Frontal cortex (tissue), 4 donors: ENCODE data around the gene ZFYVE1. TPM values are rescaled to one million over a fixed set of nuclear protein-coding genes. Genes with fewer than 3 reads are reported as not detected.
"Not testable (repeated sequence)": the region's sequence is repeated elsewhere in the genome, so short reads cannot be mapped to it uniquely, and the experiment has no call there.

Experiments
- DNase-seq, 2 donors: peaks; one replicate each; pipeline ENCODE4 v3.0.0; 2012; ENCODE audit warnings: low spot score in 2 of 2
- FAIRE-seq: peaks from 2 replicates; lab custom pipeline; 2012; peaks lifted over from hg19 to GRCh38; lab: Jason Lieb, UNC
- total RNA-seq: library from RNA; depleted of rRNA; stranded (reverse); fragments of >200 nt; gene quantifications from one replicate; pipeline ENCODE4 v1.2.3, GENCODE V29; 2014
- donor health status: control.
- donor health status: control.
- donor health status: control.

The ZFYVE1 gene
- total RNA-seq, 1 donor from 2014 or later: 11.8 TPM

- not testable (repeated sequence) for DNase-seq, FAIRE-seq
Measured at GRCh38 chr14:73004641-73005040, 22.3 kb downstream of the ZFYVE1 start.

GRCh38 chr14:73003681-73004080, 23.2 kb downstream of the ZFYVE1 start:
- FAIRE-seq: no peak
- DNase-seq: no peak

GRCh38 chr14:73000073-73000472, 26.8 kb downstream of the ZFYVE1 start:
- no peak for FAIRE-seq

GRCh38 chr14:72999316-72999715, 27.6 kb downstream of the ZFYVE1 start:
- no peak for FAIRE-seq
- no peak for DNase-seq

More at GRCh38 chr14:73000073-73000472, 26.8 kb downstream of the ZFYVE1 start:
- DNase-seq: no peak

- DNase-seq (no peak), FAIRE-seq (no peak)
Measured at GRCh38 chr14:72998252-72998903, 28.5 kb downstream of the ZFYVE1 start.

- no peak for FAIRE-seq
- no peak for DNase-seq
Measured at GRCh38 chr14:72996916-72997315, 30.0 kb downstream of the ZFYVE1 start.

- DNase-seq (no peak), FAIRE-seq (no peak)
Measured at GRCh38 chr14:72990171-72990570, 36.7 kb downstream of the ZFYVE1 start.

GRCh38 chr14:72986857-72987256, 40.0 kb downstream of the ZFYVE1 start:
- no peak for DNase-seq

GRCh38 chr14:72986214-72986613, 40.7 kb downstream of the ZFYVE1 start:
- FAIRE-seq: no peak
- no peak for DNase-seq

More at GRCh38 chr14:72986857-72987256, 40.0 kb downstream of the ZFYVE1 start:
- no peak for FAIRE-seq

GRCh38 chr14:72982146-72982708, 44.7 kb downstream of the ZFYVE1 start:
- DNase-seq: no peak
- FAIRE-seq: no peak

GRCh38 chr14:72980863-72981262, 46.0 kb downstream of the ZFYVE1 start:
- no peak for FAIRE-seq
- DNase-seq: no peak

- no peak for DNase-seq
- no peak for FAIRE-seq
Measured at GRCh38 chr14:72978856-72979255, 48.0 kb downstream of the ZFYVE1 start.

GRCh38 chr14:72975770-72976169, 51.1 kb downstream of the ZFYVE1 start:
- DNase-seq: no peak
- no peak for FAIRE-seq

GRCh38 chr14:72974661-72975060, 52.2 kb downstream of the ZFYVE1 start:
- FAIRE-seq (no peak), DNase-seq (no peak)

- DNase-seq (no peak), FAIRE-seq (no peak)
Measured at GRCh38 chr14:72970824-72971434, 56.0 kb downstream of the ZFYVE1 start.

- FAIRE-seq (no peak), DNase-seq (no peak)
Measured at GRCh38 chr14:72970058-72970630, 56.8 kb downstream of the ZFYVE1 start.

GRCh38 chr14:72968316-72968715, 58.6 kb downstream of the ZFYVE1 start:
- no peak for DNase-seq
- no peak for FAIRE-seq

- no peak for FAIRE-seq
- DNase-seq: no peak
Measured at GRCh38 chr14:72966038-72966437, 60.9 kb downstream of the ZFYVE1 start.

GRCh38 chr14:72965249-72965648, 61.7 kb downstream of the ZFYVE1 start:
- DNase-seq (no peak), FAIRE-seq (no peak)

GRCh38 chr14:72962829-72963312, 64.0 kb downstream of the ZFYVE1 start:
- DNase-seq (no peak), FAIRE-seq (no peak)

GRCh38 chr14:72962336-72962754, 64.6 kb downstream of the ZFYVE1 start:
- not testable (repeated sequence) for FAIRE-seq, DNase-seq
